Prostate gland (tissue), 2 donors: ENCODE data around the gene ITK.

Source experiments
- CTCF ChIP-seq, 4 experiments: fragments of 200-600 bp in 2 of 4; fragments of 450-650 bp in 2 of 4; sonication (generic) in 2 of 4; IDR thresholded peaks; 1 replicate in 3 of 4; 2 replicates in 1 of 4; pipeline ENCODE4 v1.5.1; 2016 to 2019; ENCODE audit warnings: antibody characterized with exemption in 4 of 4, mild to moderate bottlenecking in 2 of 4, moderate library complexity in 2 of 4
- POLR2AphosphoS5 ChIP-seq: sonication (generic); formaldehyde crosslinking; IDR thresholded peaks from one replicate; pipeline ENCODE4 v1.6.1; 2017; ENCODE audit warnings: antibody characterized with exemption

- TF ChIP-seq CTCF (IDR thresholded peaks at IDR 0.05), result no peak
- TF ChIP-seq POLR2AphosphoS5, result no peak
These were observed 122.4 kb downstream of the ITK start for GRCh38 chr5:157303023-157303422.
